ENCODE data around the gene RUNX2.

Gene RUNX2

DNA sequence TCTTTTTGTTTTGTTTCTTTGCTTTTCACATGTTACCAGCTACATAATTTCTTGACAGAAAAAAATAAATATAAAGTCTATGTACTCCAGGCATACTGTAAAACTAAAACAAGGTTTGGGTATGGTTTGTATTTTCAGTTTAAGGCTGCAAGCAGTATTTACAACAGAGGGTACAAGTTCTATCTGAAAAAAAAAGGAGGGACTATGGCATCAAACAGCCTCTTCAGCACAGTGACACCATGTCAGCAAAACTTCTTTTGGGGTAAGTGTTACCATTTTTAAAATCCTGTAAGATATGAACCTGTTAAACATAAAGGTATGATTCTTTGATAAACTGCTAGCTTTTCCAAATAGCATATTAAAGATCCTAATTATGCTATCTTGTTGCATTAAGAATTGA is 393 bp downstream of the RUNX2 start:
- no peak overlapping the region for H3K4me3 ChIP-seq (ENCODE audit: low read depth, low read length)
- TF ChIP-seq MYC (IDR thresholded peaks at IDR 0.05; ENCODE audit: low read depth, low read length): no peak
- no peak for DNase-seq (ENCODE audit: low read depth)

DNA sequence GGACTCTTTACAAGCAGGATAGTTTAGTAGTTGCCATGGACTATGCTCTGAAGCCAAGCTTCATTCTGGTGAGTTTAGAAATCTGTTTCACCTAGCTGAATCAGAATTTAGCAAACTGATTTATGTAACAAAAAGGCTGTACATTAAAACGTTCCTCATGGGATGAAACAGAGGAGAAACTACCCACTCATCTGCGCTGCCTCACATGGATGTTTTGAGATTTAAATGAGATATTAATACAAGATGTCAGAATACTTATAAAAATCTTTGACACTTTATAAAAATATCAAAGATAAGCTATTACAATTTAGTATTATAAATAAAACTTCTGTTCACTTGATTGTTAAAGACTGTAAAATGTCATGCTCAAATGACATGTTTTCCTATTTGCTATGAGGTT is 16.8 kb downstream of the RUNX2 start:
- no peak for DNase-seq (ENCODE audit: low read depth)
- H3K4me3 ChIP-seq (ENCODE audit: low read depth, low read length): no peak overlapping the region
- no peak for TF ChIP-seq POLR2A (IDR thresholded peaks at IDR 0.05; ENCODE audit: extremely low read depth, insufficient read length)
- TF ChIP-seq, protein P1, sequence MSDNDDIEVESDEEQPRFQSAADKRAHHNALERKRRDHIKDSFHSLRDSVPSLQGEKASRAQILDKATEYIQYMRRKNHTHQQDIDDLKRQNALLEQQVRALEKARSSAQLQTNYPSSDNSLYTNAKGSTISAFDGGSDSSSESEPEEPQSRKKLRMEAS (IDR thresholded peaks at IDR 0.05; ENCODE audit: low read depth, low read length): no peak
- TF ChIP-seq, protein P2, sequence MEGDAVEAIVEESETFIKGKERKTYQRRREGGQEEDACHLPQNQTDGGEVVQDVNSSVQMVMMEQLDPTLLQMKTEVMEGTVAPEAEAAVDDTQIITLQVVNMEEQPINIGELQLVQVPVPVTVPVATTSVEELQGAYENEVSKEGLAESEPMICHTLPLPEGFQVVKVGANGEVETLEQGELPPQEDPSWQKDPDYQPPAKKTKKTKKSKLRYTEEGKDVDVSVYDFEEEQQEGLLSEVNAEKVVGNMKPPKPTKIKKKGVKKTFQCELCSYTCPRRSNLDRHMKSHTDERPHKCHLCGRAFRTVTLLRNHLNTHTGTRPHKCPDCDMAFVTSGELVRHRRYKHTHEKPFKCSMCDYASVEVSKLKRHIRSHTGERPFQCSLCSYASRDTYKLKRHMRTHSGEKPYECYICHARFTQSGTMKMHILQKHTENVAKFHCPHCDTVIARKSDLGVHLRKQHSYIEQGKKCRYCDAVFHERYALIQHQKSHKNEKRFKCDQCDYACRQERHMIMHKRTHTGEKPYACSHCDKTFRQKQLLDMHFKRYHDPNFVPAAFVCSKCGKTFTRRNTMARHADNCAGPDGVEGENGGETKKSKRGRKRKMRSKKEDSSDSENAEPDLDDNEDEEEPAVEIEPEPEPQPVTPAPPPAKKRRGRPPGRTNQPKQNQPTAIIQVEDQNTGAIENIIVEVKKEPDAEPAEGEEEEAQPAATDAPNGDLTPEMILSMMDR (IDR thresholded peaks at IDR 0.05; ENCODE audit: low read depth, low read length): no peak
- no peak for TF ChIP-seq MYC (IDR thresholded peaks at IDR 0.05; ENCODE audit: low read depth, low read length)

DNA sequence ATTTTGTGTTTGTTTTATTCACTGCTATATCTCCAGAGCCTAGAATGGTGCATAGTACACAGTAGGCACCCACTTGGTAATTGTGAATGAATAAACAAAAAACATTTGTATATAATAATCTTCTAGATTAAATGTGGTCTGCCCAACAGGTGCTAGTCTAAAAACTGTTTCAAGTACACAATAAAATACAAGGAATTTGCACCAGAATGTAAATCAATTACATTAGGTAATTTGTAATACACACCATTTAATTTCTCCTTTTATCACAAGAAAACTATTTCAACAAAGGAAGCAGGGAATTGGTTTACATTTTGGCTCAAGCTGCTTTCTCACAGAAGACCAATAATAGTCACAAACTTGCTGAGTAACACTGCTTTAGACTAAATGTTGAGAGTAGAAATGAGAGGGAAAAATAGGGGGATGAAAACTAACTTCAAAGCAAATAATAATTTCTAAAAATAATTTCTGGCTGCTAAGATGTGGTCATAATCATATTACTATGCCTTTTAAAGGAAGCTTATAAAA is 22.1 kb downstream of the RUNX2 start:
- no peak for TF ChIP-seq MYC (IDR thresholded peaks at IDR 0.05; ENCODE audit: low read depth, low read length)
- TF ChIP-seq, protein P2 (IDR thresholded peaks at IDR 0.05; ENCODE audit: low read depth, low read length): no peak
- TF ChIP-seq, protein P1 (IDR thresholded peaks at IDR 0.05; ENCODE audit: low read depth, low read length): no peak
- TF ChIP-seq POLR2A (IDR thresholded peaks at IDR 0.05; ENCODE audit: extremely low read depth, insufficient read length): no peak
- H3K4me3 ChIP-seq (ENCODE audit: low read depth, low read length): no peak overlapping the region
- DNase-seq (ENCODE audit: low read depth): no peak

DNA sequence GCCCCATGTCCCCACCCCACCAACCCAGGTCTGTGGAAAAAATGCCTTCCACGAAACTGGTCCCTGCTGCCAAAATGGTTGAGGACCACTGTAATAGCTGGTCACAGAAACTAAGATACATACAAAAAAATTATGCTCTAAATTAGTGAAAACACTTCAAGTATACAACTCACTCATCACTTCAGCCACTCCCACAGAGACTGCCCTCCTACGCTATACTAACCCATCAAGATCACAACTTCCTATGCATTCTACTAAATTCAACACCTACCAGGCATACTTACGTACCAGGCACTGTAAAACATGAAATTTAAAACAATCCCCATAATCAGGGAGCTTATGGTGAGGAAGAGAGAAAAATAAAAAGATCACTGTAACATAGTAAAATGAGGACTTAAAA is 22.9 kb downstream of the RUNX2 start:
- no peak overlapping the region for H3K4me3 ChIP-seq (ENCODE audit: low read depth, low read length)
- TF ChIP-seq MYC (IDR thresholded peaks at IDR 0.05; ENCODE audit: low read depth, low read length) (no peak), POLR2A (IDR thresholded peaks at IDR 0.05; ENCODE audit: extremely low read depth, insufficient read length) (no peak)
- TF ChIP-seq, protein P1 (IDR thresholded peaks at IDR 0.05; ENCODE audit: low read depth, low read length): no peak
- TF ChIP-seq, protein P2 (IDR thresholded peaks at IDR 0.05; ENCODE audit: low read depth, low read length): no peak
- no peak for DNase-seq (ENCODE audit: low read depth)

DNA sequence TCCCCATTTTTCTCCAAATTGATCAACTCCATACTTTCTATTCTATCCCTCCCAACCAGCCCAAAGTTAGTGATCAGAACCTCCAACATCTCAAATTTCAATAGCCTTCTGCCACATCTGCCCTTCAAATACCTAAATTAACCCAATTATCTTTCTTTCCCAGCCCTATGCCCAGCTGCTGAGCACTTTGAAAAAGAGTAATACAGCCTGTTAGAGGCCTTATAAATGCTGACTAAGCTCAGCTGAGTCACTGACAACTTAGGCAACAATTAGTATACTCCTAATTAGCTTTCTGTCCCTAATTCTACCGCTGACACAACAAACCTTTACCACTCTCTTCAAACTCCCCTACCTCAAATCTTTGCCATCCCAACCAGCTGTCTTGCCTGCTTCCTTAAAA is 23.5 kb downstream of the RUNX2 start:
- TF ChIP-seq MYC (IDR thresholded peaks at IDR 0.05; ENCODE audit: low read depth, low read length) (no peak), POLR2A (IDR thresholded peaks at IDR 0.05; ENCODE audit: extremely low read depth, insufficient read length) (no peak)
- TF ChIP-seq, protein P2 (IDR thresholded peaks at IDR 0.05; ENCODE audit: low read depth, low read length): no peak
- TF ChIP-seq, protein P1 (IDR thresholded peaks at IDR 0.05; ENCODE audit: low read depth, low read length): no peak
- no peak overlapping the region for H3K4me3 ChIP-seq (ENCODE audit: low read depth, low read length)
- peak; percentile 14 for DNase-seq (ENCODE audit: low read depth)

DNA sequence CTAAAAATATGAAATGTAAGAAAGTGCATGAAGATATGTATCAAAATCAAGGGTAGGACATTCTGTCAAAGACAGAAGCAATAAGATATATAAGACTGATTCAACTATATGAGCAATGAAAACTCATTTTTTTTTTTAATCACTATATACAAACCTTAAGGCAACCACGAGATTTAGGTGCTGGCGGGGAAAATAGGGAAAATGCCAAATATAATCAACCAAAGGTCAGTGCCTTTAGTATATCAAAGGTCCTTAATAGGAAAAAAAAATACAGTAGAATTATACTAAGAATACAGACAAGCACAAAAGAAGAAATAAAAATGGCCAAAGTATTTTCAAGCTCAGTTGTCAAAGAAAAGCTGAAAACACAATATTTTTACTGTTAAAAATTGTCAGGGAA is 25.5 kb downstream of the RUNX2 start:
- no peak for TF ChIP-seq POLR2A (IDR thresholded peaks at IDR 0.05; ENCODE audit: extremely low read depth, insufficient read length)
- TF ChIP-seq MYC (IDR thresholded peaks at IDR 0.05; ENCODE audit: low read depth, low read length): no peak
- TF ChIP-seq, protein P1 (IDR thresholded peaks at IDR 0.05; ENCODE audit: low read depth, low read length): no peak
- TF ChIP-seq, protein P2 (IDR thresholded peaks at IDR 0.05; ENCODE audit: low read depth, low read length): no peak
- no peak for DNase-seq (ENCODE audit: low read depth)
- no peak overlapping the region for H3K4me3 ChIP-seq (ENCODE audit: low read depth, low read length)

Data from NB4 (cell line).